ENCODE measurements around the gene MMP24. TPM values are rescaled to one million over a fixed set of nuclear protein-coding genes. Genes with fewer than 3 reads are reported as not detected.
"Not testable (repeated sequence)": the region's sequence is repeated elsewhere in the genome, so short reads cannot be mapped to it uniquely, and the experiment has no call there.

MMP24 gene
- total RNA-seq = under 0.01 TPM

DNA sequence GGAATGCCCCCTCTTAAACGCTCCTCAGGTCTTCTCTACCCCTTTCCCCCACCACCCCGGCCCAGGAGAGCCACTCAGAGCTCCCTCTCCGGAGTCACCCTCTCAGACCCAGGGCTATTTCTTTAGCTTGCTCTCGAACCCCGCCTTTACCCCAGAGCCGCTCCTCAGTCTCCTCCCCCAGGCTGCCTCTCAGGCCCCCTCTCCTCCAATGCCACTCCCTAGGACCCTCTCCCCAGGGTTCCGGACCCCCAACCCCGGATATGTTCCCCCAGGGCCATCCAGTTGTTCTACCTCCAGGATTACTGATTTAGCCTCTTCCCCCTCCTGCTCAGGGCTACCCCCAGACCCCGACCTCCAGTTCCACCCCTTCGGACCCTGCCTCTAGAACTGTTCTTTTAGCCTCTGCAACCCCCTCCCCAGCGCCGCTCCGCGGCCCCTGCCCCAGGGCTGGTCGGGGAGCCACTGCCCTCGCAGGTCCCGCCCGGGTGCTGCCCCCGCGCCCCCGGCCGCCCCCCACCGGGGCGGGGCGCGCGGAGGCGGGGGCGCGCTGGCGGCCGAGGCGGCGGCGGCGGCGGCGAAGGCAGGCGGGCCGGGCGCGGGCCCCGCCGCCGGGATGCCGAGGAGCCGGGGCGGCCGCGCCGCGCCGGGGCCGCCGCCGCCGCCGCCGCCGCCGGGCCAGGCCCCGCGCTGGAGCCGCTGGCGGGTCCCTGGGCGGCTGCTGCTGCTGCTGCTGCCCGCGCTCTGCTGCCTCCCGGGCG is at the start of gene MMP24:
TSS of gene MMP24 (plus strand) at position 565 of the 758 bp plus-strand sequence. CDS start at position 614, 49 bp downstream.
- no peak for DNase-seq (ENCODE audit: low read depth in 2 of 3, low spot score in 2 of 3)

DNA sequence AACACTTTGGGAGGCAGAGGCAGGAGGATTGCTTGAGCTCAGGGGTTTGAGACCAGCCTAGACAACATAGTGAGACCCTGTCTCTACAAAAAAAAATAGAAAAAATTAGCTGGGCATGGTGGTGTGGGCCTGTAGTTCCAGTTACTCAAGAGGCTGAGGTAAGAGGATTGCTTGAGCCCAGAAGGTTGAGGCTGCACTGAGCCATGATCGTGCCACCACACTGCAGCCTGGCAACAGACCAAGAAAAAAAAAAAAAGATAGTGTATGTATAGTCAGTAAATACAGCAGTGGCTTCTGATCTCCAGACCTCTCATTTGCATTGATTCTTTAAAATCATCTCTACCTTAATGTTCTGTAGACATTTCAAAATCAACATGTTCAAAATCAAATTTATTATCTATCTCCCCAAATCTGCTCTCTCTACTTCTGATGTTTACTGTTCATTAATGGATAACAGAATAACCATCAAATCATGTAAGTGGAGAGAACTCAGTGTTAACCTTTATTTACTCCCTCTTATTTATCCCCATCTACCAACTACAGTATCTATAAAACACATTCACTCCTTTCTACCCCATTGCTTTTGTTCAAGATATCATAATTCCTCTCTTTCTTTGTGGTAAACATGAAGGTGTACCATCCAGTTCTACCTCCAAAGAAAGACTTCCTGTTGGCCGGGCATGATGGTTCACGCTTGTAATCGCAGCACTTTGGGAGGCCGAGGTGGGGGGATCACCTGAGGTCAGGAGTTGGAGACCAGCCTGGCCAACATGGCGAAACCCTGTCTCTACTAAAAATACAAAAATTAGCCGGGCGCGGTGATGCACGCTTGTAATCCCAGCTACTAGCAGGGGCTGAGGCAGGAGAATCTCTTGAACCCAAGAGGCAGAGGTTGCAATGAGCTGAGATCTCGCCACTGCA is 46.9 kb upstream of the MMP24 start:
- no peak for DNase-seq (ENCODE audit: low read depth in 2 of 3, low spot score in 2 of 3)

DNA sequence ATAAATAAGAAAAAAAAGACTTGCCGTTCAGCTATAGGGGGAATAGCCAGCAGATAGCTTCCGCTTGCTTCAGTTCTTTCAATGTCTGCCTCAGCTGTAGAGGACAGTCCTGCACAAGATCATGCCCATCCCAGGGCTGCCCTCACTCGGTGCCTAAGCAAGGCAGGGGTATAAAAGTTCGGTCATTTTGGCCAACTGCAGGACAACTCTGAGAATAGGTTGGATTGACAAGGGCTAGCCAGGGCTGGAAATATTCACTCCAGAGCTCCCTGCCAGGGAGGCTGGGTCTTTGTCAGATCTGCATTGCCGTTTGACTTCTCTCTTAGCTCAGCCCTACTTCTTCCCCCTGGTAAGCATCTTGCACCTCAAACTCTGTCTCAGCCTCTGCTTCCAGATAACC is 46.2 kb upstream of the MMP24 start:
- DNase-seq (ENCODE audit: low read depth in 2 of 3, low spot score in 2 of 3) = no peak

DNA sequence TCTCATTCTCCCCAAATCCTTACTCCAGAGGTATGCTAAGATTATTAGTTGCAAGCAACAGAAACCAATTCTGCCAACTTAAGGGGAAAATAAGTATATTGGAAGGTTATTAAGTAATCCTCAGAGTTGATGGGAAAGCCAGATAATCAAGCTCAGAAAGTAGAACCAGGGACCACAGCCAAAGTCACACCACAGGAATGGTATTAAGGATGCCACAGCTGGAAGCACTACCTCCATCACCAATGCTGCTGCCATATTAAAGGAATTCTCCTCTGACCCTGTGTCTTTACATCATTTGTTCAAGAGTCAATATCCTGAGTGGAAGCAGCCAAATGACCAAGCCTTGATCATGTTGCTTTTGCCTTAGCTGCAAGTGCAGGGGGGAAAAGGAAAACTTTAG is 44.8 kb upstream of the MMP24 start:
- DNase-seq (ENCODE audit: low read depth in 2 of 3, low spot score in 2 of 3) = no peak

DNA sequence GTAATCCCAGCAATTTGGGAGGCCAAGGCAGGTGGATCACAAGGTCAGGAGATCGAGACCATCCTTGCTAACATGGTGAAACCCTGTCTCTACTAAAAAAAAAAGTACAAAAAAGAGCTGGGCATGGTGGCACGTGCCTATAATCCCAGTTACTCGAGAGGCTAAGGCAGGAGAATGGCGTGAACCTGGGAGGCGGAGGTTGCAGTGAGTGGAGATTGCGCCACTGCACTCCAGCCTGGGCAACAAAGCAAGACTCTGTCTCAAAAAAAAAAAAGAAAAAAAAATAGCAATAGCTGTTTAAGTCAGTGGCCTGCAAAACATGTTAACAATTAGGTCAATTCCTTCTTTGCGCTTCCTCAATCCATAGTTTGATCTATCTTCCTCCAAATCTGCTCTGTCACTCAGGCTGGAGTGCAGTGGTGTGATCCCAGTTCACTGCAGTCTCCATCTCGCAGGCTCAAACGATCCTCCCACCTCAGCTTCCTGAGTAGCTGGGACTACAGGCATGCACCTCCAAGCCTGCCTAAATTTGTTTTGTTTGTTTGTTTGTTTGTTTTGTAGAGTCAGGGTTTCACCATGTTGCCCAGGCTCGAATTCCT is 39.7 kb upstream of the MMP24 start:
- DNase-seq (ENCODE audit: low read depth in 2 of 3, low spot score in 2 of 3) = not testable (repeated sequence)

DNA sequence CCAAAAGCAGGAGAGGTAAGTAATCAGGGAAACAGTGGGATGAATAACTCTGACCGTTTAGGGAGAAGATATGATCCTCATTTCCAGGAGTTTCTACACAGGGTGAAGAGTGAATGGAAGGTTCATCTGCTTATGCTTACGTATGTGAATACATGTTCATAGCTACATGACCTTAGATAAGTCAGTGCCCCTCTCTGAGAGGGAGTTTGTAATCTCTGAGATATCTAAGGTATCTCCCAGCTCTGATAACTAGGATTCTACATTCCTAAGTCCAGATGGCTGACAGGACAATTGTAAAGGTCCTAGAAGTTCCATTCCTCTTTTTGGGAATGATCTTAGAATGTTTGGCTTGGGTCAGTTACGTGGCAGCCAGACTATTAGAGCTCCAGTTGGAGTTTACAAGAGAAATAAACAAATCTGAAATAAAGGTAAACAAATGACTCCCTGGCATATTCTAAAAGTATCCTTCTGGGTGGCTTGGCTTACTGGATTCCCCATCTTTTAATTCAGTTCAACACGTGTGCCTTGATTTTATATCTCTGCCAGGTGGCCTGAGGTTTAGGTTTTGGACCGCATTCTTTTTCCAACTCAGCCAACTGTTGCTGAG is 38.8 kb upstream of the MMP24 start:
- DNase-seq (ENCODE audit: low read depth in 2 of 3, low spot score in 2 of 3) = no peak

DNA sequence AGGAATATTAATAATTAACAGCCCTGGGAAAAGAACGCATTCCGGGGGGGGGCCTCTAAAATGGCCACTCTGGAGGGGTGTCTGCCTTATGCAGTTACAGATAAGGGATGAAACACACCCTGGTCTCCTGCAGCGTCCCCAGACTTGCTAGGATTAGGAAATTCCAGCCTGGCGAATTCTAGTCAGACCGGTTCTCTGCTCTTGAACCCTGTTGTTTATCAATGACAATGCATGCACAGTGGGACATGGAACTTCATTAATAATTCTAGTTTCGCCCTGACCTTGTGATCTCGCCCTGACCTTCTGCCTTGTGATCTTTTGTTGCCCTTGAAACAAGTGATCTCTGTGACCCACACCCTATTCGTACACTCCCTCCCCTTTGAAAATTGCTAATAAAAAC is 37.3 kb upstream of the MMP24 start:
- not testable (repeated sequence) for DNase-seq (ENCODE audit: low read depth in 2 of 3, low spot score in 2 of 3)

DNA sequence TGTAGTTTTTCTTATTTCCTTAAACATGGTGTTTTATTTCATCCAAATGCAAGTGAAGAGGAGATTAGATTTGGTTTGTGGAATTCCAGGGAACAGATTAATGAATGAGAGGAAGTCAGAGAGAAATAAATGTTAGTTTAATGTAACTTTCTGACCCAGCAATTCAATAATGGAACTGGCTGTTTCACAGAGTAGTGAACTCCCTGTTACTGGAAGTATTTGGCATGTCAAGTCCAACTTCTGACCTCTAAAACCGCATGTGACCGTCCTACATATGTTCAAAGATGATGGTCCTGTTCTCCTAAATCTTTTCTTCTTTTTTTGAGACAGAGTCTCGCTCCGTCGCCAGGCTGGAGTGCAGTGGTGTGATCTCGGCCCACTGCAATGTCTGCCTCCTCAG is 35.9 kb upstream of the MMP24 start:
- DNase-seq (ENCODE audit: low read depth in 2 of 3, low spot score in 2 of 3) = no peak

DNA sequence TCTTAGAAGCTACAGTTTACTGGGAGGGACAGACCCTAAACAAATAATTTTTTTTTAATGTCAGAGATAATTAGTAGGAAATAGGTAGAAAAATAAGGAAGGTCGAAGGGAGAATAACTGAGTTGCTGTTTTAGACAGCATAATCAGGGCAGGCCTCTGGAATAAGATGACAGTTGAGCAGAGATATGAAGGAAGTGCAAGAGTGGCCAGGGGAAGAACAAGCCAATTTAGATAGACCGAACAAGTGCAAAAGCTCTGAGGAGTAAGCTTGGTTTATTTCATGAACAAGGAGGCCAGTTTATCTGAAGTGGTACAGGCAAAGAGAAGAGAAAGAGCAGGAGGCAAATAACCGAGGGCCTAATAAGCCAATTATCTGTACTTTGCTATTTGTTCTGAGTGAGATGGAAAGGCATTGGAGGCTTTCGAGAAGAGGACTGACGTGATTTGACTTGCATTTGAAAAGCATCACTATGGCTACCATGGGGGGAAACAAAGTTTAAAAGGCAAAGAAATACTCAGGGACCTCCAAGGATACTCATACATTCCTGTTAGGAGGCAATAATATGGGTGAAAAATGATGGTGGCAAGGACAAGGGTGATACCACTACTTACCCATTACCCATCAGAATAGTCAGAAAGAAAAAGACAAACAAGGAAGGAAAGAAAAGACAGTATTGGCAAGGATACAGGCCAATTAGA is 34.9 kb upstream of the MMP24 start:
- no peak for DNase-seq (ENCODE audit: low read depth in 2 of 3, low spot score in 2 of 3)

DNA sequence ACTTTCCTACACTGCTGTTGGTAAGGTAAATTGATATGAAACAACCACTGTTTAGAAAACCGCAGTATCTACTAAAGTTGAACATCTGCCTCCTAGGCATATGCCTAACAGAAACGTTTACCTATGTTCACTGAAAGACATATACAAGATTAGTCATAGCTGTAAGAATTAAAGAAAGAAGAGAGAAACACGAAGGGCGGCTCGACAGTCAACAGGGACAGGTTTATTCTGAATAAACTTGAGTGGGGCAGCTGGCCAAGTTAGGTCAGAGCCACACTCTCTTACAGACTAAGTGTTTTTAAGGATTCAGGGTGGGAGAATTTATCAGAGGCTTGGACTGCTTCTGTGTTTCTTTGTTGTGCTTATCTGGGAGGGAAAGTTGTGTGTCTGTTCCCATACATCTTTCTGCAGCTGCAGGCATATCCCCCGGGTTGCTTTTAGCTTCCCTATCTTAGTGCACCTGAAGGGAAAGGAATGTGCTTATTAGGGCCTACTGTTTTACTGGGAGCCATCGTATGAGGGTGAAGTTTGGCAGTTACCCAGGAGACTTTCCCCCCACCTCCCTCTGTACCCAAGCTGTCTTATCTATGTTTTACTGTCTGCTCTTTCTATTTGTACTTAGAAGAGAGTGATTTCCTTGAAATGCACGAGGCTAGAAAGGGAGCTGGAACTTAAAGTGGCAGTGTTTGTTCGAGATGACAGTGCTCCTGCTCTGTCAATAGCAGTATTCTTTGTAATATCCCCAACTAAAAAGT is 34.2 kb upstream of the MMP24 start:
- no peak for DNase-seq (ENCODE audit: low read depth in 2 of 3, low spot score in 2 of 3)

DNA sequence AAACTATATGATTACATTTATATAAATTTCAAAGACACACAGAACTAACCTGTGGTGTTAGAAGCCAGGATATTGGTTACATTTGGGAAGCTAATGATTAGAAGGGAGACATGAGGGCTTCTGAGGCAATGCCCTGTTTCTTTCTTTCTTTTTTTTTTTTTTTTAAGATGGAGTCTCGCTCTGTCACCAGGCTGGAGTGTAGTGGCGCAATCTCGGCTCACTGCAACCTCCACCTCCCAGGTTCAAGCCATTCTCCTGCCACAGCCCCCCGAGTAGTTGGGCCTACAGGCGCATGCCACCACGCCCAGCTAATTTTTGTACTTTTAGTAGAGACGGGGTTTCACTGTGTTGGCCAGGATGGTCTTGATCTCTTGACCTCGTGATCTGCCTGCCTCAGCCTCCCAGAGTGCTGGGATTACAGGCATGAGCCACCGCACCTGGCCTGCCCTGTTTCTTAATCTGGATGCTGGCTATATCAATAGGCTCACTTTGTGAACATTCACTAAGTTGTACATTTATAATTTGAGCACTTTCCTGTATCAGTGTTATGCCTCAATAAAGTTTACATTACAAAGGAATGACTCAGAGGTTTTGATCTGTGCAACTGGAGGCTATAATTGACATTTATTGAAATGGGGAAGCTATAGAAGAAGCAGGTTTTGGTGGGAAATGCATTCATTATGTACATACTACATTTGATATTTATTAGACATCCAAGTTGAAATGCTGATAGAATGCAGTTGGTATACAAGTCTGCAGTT is 33.3 kb upstream of the MMP24 start:
- not testable (repeated sequence) for DNase-seq (ENCODE audit: low read depth in 2 of 3, low spot score in 2 of 3)

DNA sequence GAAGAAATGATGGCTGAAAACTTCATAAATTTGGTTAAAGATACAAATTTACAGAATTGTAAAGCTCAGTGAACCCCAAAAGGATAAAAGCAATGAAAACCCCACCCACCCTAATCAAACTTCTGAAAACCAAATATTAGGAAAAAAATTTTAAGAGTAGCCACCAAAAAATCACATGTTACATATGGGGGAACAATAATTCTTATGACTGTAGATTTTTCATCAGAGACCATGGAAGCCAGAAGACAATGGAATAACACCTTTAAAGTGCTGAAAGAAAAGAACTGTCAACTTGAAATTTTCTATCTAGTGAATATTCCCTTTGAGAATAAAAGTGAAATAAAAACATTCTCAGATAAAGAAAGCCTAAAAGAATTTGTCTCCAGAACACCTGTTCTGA is 30.2 kb upstream of the MMP24 start:
- peak in 1 of 3 donors; percentile 37 for DNase-seq (ENCODE audit: low read depth in 2 of 3, low spot score in 2 of 3)

DNA sequence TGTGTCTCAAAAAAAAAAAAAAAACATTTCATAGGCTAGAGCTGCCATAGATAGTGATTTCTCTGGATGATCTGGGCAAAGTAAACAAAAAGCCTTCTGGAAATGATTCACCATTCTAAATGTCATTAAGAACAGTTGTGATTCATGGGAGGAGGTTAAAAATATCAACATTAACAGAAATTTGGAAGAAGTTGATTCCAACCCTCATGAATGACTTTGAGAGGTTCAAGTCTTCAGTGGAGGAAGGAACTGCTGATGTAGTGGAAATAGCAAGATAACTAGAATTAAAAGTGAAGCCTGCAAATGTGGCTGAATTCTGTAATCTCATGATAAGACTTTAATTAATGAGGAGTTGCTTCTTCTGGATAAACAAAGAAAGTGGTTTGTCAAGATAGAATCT is 26.8 kb upstream of the MMP24 start:
- DNase-seq (ENCODE audit: low read depth in 2 of 3, low spot score in 2 of 3) = no peak

DNA sequence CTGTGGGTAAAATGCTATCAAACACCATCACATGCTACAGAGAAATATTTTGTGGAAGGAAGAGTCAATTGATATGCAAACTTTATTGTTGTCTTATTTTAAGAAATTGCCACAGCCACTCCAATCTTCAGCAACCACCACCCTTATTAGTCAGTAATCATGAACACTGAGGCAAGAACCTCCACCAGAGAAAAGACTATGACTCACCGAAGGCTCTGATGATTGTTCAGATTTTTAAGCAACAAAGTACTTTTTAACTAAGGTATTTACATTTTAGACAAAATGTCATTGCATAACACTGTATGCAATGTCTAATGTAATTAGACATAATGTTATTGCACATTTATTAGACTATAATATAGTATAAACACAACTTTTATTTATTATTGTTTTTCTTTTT is 26.2 kb upstream of the MMP24 start:
- DNase-seq (ENCODE audit: low read depth in 2 of 3, low spot score in 2 of 3) = no peak

DNA sequence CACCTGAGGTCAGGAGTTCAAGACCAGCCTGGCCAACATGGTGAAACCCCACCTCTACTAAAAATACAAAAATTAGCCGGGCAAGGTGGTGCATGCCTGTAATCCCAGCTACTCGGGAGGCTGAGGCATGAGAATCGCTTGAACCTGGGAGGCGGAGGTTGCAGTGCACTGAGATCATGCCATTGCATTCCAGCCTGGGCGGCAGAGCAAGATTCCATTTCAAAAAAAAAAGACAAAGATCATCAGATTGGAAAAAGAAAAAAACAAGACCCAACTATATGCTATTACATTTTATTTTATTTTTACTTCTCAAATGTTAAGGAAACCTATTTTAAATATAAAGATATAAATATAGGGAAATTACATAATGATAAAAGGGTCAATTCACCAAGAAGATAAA is 25.0 kb upstream of the MMP24 start:
- not testable (repeated sequence) for DNase-seq (ENCODE audit: low read depth in 2 of 3, low spot score in 2 of 3)

DNA sequence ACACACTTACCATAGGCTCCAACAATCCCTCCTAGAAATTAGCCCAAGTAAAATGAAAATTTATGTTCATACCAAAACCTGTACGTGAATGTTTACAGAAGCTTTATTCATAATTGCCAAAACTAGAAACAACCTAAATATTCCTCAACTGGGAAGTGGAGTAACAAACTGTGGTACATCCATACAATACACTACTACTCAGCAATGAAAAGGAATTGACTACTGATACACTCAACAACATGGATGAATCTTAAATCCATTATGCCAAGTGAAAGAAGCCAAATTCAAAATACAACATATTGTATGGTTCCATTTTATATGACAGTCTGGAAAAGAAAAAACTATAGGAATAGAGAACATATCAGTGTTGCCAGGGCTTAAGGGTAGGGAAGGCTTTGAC is 19.7 kb upstream of the MMP24 start:
- DNase-seq (ENCODE audit: low read depth in 2 of 3, low spot score in 2 of 3) = no peak

DNA sequence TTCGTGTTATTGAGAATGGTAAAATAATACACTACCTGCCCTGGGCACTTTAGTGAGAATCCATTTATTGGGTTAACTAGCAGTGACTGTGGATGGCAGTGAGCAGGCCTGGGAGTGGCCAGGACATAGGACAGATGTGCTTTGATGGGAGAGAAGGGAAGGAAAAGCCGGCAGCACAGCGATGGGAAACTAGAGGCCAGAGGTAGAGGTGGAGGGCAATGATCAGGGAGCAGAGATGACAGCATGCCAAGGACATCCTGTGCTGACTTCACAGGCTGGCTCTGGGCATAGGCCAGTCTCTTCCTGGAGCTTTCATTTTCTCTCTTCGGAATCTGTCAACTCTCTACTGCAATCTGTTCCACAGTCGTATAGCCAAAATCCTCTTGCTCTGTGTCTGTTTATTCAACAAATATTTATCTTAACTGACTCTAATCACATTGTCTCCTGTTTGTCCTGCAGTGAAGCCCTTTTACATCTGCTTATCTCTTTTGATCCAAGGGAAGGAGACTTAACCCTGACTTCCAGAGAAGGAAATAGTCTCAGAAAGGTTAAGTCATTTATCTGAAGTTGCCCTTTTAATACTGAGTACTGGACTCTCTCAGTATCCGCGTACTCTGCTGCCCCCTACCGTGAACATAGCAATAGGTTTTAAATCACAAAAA is 18.4 kb upstream of the MMP24 start:
- DNase-seq (ENCODE audit: low read depth in 2 of 3, low spot score in 2 of 3) = peak; percentile 42 to 89 (median 77)
